ENCODE data around the gene PXK.
A peak's percentile ranks its signal among the peaks of the same experiment; 100 is the strongest.
"Not testable (repeated sequence)": the region's sequence is repeated elsewhere in the genome, so short reads cannot be mapped to it uniquely, and the experiment has no call there.

The PXK gene

GRCh38 chr3:58332575-58333188, at the start of gene PXK:
PXK (plus strand) TSS chr3:58332892; CDS start chr3:58332989, 97 bp downstream.
- DNase-seq (ENCODE audit: low read depth) = peak; percentile 75

GRCh38 chr3:58285334-58285733, 47.4 kb upstream of the PXK start:
- DNase-seq (ENCODE audit: low read depth) = no peak

- DNase-seq (ENCODE audit: low read depth) = no peak
Observed at GRCh38 chr3:58287354-58287753, 45.3 kb upstream of the PXK start.

- DNase-seq (ENCODE audit: low read depth) = no peak
Observed at GRCh38 chr3:58288011-58288728, 44.5 kb upstream of the PXK start.

- not testable (repeated sequence) for DNase-seq (ENCODE audit: low read depth)
Observed at GRCh38 chr3:58288964-58289613, 43.6 kb upstream of the PXK start.

GRCh38 chr3:58290446-58290845, 42.2 kb upstream of the PXK start:
- DNase-seq (ENCODE audit: low read depth) = not testable (repeated sequence)

- no peak for DNase-seq (ENCODE audit: low read depth)
Observed at GRCh38 chr3:58291671-58292338, 40.9 kb upstream of the PXK start.

GRCh38 chr3:58292866-58293265, 39.8 kb upstream of the PXK start:
- DNase-seq (ENCODE audit: low read depth) = no peak

- DNase-seq (ENCODE audit: low read depth) = no peak
Observed at GRCh38 chr3:58293516-58293915, 39.2 kb upstream of the PXK start.

- DNase-seq (ENCODE audit: low read depth) = no peak
Observed at GRCh38 chr3:58296269-58296668, 36.4 kb upstream of the PXK start.

- DNase-seq (ENCODE audit: low read depth) = no peak
Observed at GRCh38 chr3:58296843-58297242, 35.8 kb upstream of the PXK start.

- no peak for DNase-seq (ENCODE audit: low read depth)
Observed at GRCh38 chr3:58298190-58298589, 34.5 kb upstream of the PXK start.

- no peak for DNase-seq (ENCODE audit: low read depth)
Observed at GRCh38 chr3:58299075-58299474, 33.6 kb upstream of the PXK start.

- DNase-seq (ENCODE audit: low read depth) = no peak
Observed at GRCh38 chr3:58299839-58300516, 32.7 kb upstream of the PXK start.

- peak; percentile 98 for DNase-seq (ENCODE audit: low read depth)
Observed at GRCh38 chr3:58305882-58306711, 26.6 kb upstream of the PXK start, which contains the start of the genes HTD2 and RPP14. HTD2 (plus strand) TSS chr3:58306520; CDS start chr3:58317614, 11,094 bp downstream. RPP14 (plus strand) TSS chr3:58306245; CDS start chr3:58310330, 4,085 bp downstream.

- no peak for DNase-seq (ENCODE audit: low read depth)
Observed at GRCh38 chr3:58307639-58308215, 25.0 kb upstream of the PXK start.

GRCh38 chr3:58308728-58309127, 24.0 kb upstream of the PXK start:
- no peak for DNase-seq (ENCODE audit: low read depth)

- DNase-seq (ENCODE audit: low read depth) = no peak
Observed at GRCh38 chr3:58317811-58318210, 14.9 kb upstream of the PXK start.

GRCh38 chr3:58321791-58322190, 10.9 kb upstream of the PXK start:
- no peak for DNase-seq (ENCODE audit: low read depth)

GRCh38 chr3:58322793-58323192, 9.9 kb upstream of the PXK start:
- no peak for DNase-seq (ENCODE audit: low read depth)
